Parathyroid adenoma (tissue), 2 donors: ENCODE results near the gene AP4B1.

Experiments
- H2AFZ ChIP-seq: fragments of 300-600 bp; sonication (generic); one replicate; pipeline ENCODE4 v1.7.0; 2017; ENCODE audit warnings: antibody characterized with exemption, mild to moderate bottlenecking
- H3K27ac ChIP-seq: fragments of 300-600 bp; sonication (generic); one replicate; pipeline ENCODE4 v1.7.0; 2017
- H3K27me3 ChIP-seq: fragments of 300-600 bp; sonication (generic); one replicate; pipeline ENCODE4 v1.7.0; 2017; ENCODE audit warnings: low read length; ENCODE audit not compliant: control insufficient read depth, insufficient read depth
- H3K36me3 ChIP-seq: fragments of 300-600 bp; sonication (generic); one replicate; pipeline ENCODE4 v1.7.0; 2017; ENCODE audit warnings: low read length; ENCODE audit not compliant: control insufficient read depth, insufficient read depth
- H3K4me1 ChIP-seq: fragments of 300-600 bp; sonication (generic); one replicate; pipeline ENCODE4 v1.7.0; 2017; ENCODE audit warnings: control low read depth
- H3K4me2 ChIP-seq: fragments of 300-600 bp; sonication (generic); one replicate; pipeline ENCODE4 v1.7.0; 2017; ENCODE audit warnings: low read length
- H3K4me3 ChIP-seq: fragments of 300-600 bp; sonication (generic); one replicate; pipeline ENCODE4 v1.7.0; 2017; ENCODE audit warnings: low read depth, low read length
- H3K79me2 ChIP-seq: fragments of 300-600 bp; sonication (generic); one replicate; pipeline ENCODE4 v1.7.0; 2017; ENCODE audit warnings: control low read depth
- H3K9ac ChIP-seq: fragments of 300-600 bp; sonication (generic); one replicate; pipeline ENCODE4 v1.7.0; 2017; ENCODE audit warnings: mild to moderate bottlenecking
- H3K9me3 ChIP-seq: fragments of 300-600 bp; sonication (generic); one replicate; pipeline ENCODE4 v1.7.0; 2017; ENCODE audit warnings: low read length; ENCODE audit not compliant: control insufficient read depth
- CTCF ChIP-seq: fragments of 300-600 bp; sonication (generic); IDR thresholded peaks from one replicate; pipeline ENCODE4 v1.7.0; 2017; ENCODE audit warnings: antibody characterized with exemption, mild to moderate bottlenecking
- donor health status: primary hyperparathyroidism.

Gene AP4B1

GRCh38 chr1:113947388-113948107, 42.9 kb upstream of the AP4B1 start:
- no peak for TF ChIP-seq CTCF
- Histone ChIP-seq H3K9ac (no peak overlapping the region), H3K27ac (peak overlapping the region; percentile 22)

GRCh38 chr1:113946678-113947387, 42.2 kb upstream of the AP4B1 start:
- H3K4me2 ChIP-seq = peak overlapping the region; percentile 2
- H3K4me3 ChIP-seq = no peak overlapping the region
- H3K9ac ChIP-seq = no peak overlapping the region
- H3K27ac ChIP-seq = peak overlapping the region; percentile 22
- peaks cover 10% of the 10 kb centered on the region for H3K79me2 ChIP-seq
- H3K9me3 ChIP-seq = no peaks in the 10 kb centered on the region
- H3K4me1 ChIP-seq = no peaks in the 10 kb centered on the region
- H3K27me3 ChIP-seq = no peaks in the 10 kb centered on the region
- no peak for TF ChIP-seq CTCF
- H3K36me3 ChIP-seq = no peaks in the 10 kb centered on the region
- no peak overlapping the region for H2AFZ ChIP-seq

More at GRCh38 chr1:113947388-113948107, 42.9 kb upstream of the AP4B1 start:
- peak overlapping the region; percentile 2 for H3K4me2 ChIP-seq
- no peaks in the 10 kb centered on the region for H3K4me1 ChIP-seq
- H3K9me3 ChIP-seq = no peaks in the 10 kb centered on the region
- H3K36me3 ChIP-seq = no peaks in the 10 kb centered on the region
- H3K27me3 ChIP-seq = no peaks in the 10 kb centered on the region
- no peak overlapping the region for H3K4me3 ChIP-seq
- peaks cover 10% of the 10 kb centered on the region for H3K79me2 ChIP-seq
- H2AFZ ChIP-seq = no peak overlapping the region

GRCh38 chr1:113946112-113946511, 41.5 kb upstream of the AP4B1 start:
- no peak for TF ChIP-seq CTCF
- Histone ChIP-seq H3K4me3 (no peak overlapping the region), H3K4me1 (no peaks in the 10 kb centered on the region), H3K4me2 (no peak overlapping the region), H3K9ac (no peak overlapping the region), H3K27me3 (no peaks in the 10 kb centered on the region), H3K36me3 (no peaks in the 10 kb centered on the region), H2AFZ (no peak overlapping the region), H3K27ac (no peak overlapping the region), H3K9me3 (no peaks in the 10 kb centered on the region), H3K79me2 (peaks cover 10% of the 10 kb centered on the region)

GRCh38 chr1:113945329-113945728, 40.7 kb upstream of the AP4B1 start:
- no peak for TF ChIP-seq CTCF
- Histone ChIP-seq H3K9ac (no peak overlapping the region), H3K4me1 (no peaks in the 10 kb centered on the region)

More at GRCh38 chr1:113945329-113945728, 40.7 kb upstream of the AP4B1 start:
- Histone ChIP-seq H2AFZ (no peak overlapping the region), H3K4me3 (no peak overlapping the region), H3K4me2 (no peak overlapping the region), H3K27me3 (no peaks in the 10 kb centered on the region), H3K27ac (no peak overlapping the region), H3K9me3 (no peaks in the 10 kb centered on the region), H3K36me3 (no peaks in the 10 kb centered on the region), H3K79me2 (peaks cover 5% of the 10 kb centered on the region)
